K562 (cell line): Measurements from ENCODE around the gene ITGBL1. TPM values are rescaled to one million over a fixed set of nuclear protein-coding genes. Genes with fewer than 3 reads are reported as not detected.

ENCODE experiments used
- ATAC-seq: fragments of 200-7000 bp; cut with Tn5 transposase; 3 replicates; pipeline ENCODE4 v1.9.1; 2020; ENCODE audit warnings: moderate library complexity
- BruUV-seq: library from RNA; stranded (reverse); fragments of 400-500 nt; replicated peaks from 2 replicates; lab custom pipeline; 2021; lab: Mats Ljungman, UMichigan
- CTCF ChIA-PET: fragments of 300-600 bp; formaldehyde crosslinking; extraction: SDS; loops from one replicate; lab custom pipeline; 2021; ENCODE audit warnings: low intra/inter-chr PET ratio; lab: Yijun Ruan, JAX
- POLR2A ChIA-PET: fragments of 300-600, 350-650 bp; sonication (Branson Sonifier 250); formaldehyde crosslinking; extraction: SDS; loops from one replicate; lab custom pipeline; 2021; ENCODE audit warnings: antibody characterized with exemption, inconsistent platforms; lab: Yijun Ruan, JAX
- DNase-seq, 4 experiments: peaks; one replicate each; pipeline versions ENCODE4 v3.0.0 to v3.0.0-alpha.2; 2011 to 2018; ENCODE audit warnings: low spot score in 3 of 4, mixed read lengths in 3 of 4; ENCODE audit errors: extremely low read depth in 1 of 4
- FAIRE-seq: peaks from 2 replicates; lab custom pipeline; 2011; peaks lifted over from hg19 to GRCh38; lab: Jason Lieb, UNC
- H2AFZ ChIP-seq: 2 replicates; pipeline ENCODE4 v1.6.0; 2011; ENCODE audit warnings: low read depth, low read length, control low read depth, inconsistent platforms
- H3K27ac ChIP-seq: fragments of 200-600 bp; 3 replicates; pipeline ENCODE4 v1.8.0; 2011; ENCODE audit warnings: low read depth, mild to moderate bottlenecking, control low read depth, inconsistent platforms, low read length, moderate library complexity, mixed read lengths; ENCODE audit errors: extremely low read depth
- H3K27me3 ChIP-seq, 2 experiments: fragments of 300-600 bp in 1 of 2; 2 replicates in 1 of 2; 3 replicates in 1 of 2; pipeline versions ENCODE4 v1.6.0 to v1.8.0; 2011; ENCODE audit warnings: inconsistent platforms in 2 of 2, low read length in 2 of 2, mild to moderate bottlenecking in 1 of 2, mixed read lengths in 1 of 2, moderate library complexity in 1 of 2; ENCODE audit not compliant: control insufficient read depth in 2 of 2, insufficient read depth in 2 of 2
- H3K36me3 ChIP-seq: fragments of 300-600 bp; 3 replicates; pipeline ENCODE4 v1.8.0; 2011; ENCODE audit warnings: mild to moderate bottlenecking, low read length, inconsistent platforms; ENCODE audit not compliant: control insufficient read depth, insufficient read depth
- H3K4me1 ChIP-seq, 2 experiments: fragments of 200-600 bp in 1 of 2; replicated peaks in 1 of 2; 2 replicates in 1 of 2; 3 replicates in 1 of 2; pipeline versions ENCODE4 v1.5.1 to v1.8.0; 2011; ENCODE audit warnings: inconsistent platforms in 2 of 2, low read length in 2 of 2, mild to moderate bottlenecking in 1 of 2, mixed read lengths in 1 of 2, moderate library complexity in 1 of 2; ENCODE audit not compliant: control insufficient read depth in 2 of 2, insufficient read depth in 2 of 2
- H3K4me2 ChIP-seq: 2 replicates; pipeline ENCODE4 v1.6.1; 2011; ENCODE audit warnings: low read length, control low read depth, inconsistent platforms, mixed read lengths; ENCODE audit not compliant: insufficient read depth
- H3K4me3 ChIP-seq: fragments of 200-600 bp; sonication (generic), shearing (Covaris generic); 2 replicates; pipeline ENCODE4 v1.5.1; 2016; ENCODE audit warnings: control low read depth, inconsistent platforms
- H3K79me2 ChIP-seq: fragments of 200-600 bp; 3 replicates; pipeline ENCODE4 v1.8.0; 2011; ENCODE audit warnings: low read length, inconsistent platforms; ENCODE audit not compliant: control insufficient read depth, insufficient read depth
- H3K9ac ChIP-seq, 2 experiments: 2 replicates each; pipeline versions ENCODE4 v1.6.0 to v1.6.1; 2011; ENCODE audit warnings: low read depth in 2 of 2, low read length in 2 of 2, control low read depth in 1 of 2, inconsistent platforms in 1 of 2, mild to moderate bottlenecking in 1 of 2, mixed read lengths in 1 of 2; ENCODE audit not compliant: insufficient read depth in 1 of 2
- H3K9me1 ChIP-seq: one replicate; pipeline ENCODE4 v1.6.0; 2011; ENCODE audit warnings: inconsistent platforms, mild to moderate bottlenecking, low read length, moderate library complexity; ENCODE audit not compliant: control insufficient read depth, insufficient read depth
- H3K9me3 ChIP-seq: replicated peaks from 2 replicates; pipeline ENCODE4 v1.5.1; 2011; ENCODE audit warnings: low read depth, low read length, inconsistent platforms; ENCODE audit not compliant: control insufficient read depth, insufficient read depth
- H4K20me1 ChIP-seq: replicated peaks from 2 replicates; pipeline ENCODE4 v1.6.1; 2011; ENCODE audit warnings: low read length, inconsistent platforms, mixed read lengths; ENCODE audit not compliant: control insufficient read depth, insufficient read depth
- MEF2D ChIP-seq: conservative IDR thresholded peaks from 2 replicates; pipeline ENCODE4 v1.6.1; 2016; ENCODE audit warnings: low read depth, missing genetic modification characterization, missing compliant biosample characterization
- MTA3 ChIP-seq: fragments of 450-650 bp; formaldehyde crosslinking; IDR thresholded peaks from 2 replicates; pipeline ENCODE4 v1.6.1; 2017; ENCODE audit warnings: mild to moderate bottlenecking, borderline replicate concordance
- ZNF551 ChIP-seq: fragments of 250-450 bp; sonication (Bioruptor Pico); IDR thresholded peaks from 2 replicates; pipeline ENCODE4 v1.5.0; 2021; ENCODE audit warnings: mild to moderate bottlenecking, moderate library complexity
- ZNF586 ChIP-seq: fragments of 450-650 bp; formaldehyde crosslinking; conservative IDR thresholded peaks from 2 replicates; pipeline ENCODE4 v1.4.0; 2020; ENCODE audit warnings: mild to moderate bottlenecking, moderate library complexity
- WGBS: fragments of 100-300 bp; shearing (Covaris generic); methylation state at CpG from one replicate; pipeline ENCODE4 v1.1.6; 2016; ENCODE audit warnings: low coverage, mixed read lengths; ENCODE audit not compliant: insufficient coverage; ENCODE audit errors: missing lambda C conversion rate; 5-methylcytosine and 5-hydroxymethylcytosine counted together
- in situ Hi-C: fragments of 300-500 bp; cut with MboI; formaldehyde crosslinking; loops from 4 replicates; pipeline ENCODE4 v1.15.0; 2018; ENCODE audit warnings: inconsistent platforms, mixed read lengths
- intact Hi-C: fragments of 100-400 bp; cut with micrococcal nuclease; formaldehyde crosslinking; loops from 2 replicates; pipeline ENCODE4 v1.14.2; 2022
- polyA plus RNA-seq, 8 experiments: library from polyadenylated mRNA; depleted of rRNA in 4 of 8; stranded (reverse) in 5 of 8; unstranded in 3 of 8; fragments of >200 nt; fragmentation: Nextera tagmentation in 2 of 8; fragmentation: Illumina TruSeq in 1 of 8; extraction: Ambion mirVana in 2 of 8; extraction: Trizol in 1 of 8; gene quantifications; 2 replicates each; pipeline versions ENCODE4 v1.2.1 to v1.2.3, GENCODE V29; 2011 to 2014; ENCODE audit warnings: inconsistent platforms in 1 of 8, missing spikeins in 1 of 8
- total RNA-seq, 7 experiments: library from RNA; depleted of rRNA in 6 of 7; stranded (reverse); fragments of >200 nt in 6 of 7; fragmentation: Illumina TruSeq in 2 of 7; extraction: Trizol in 2 of 7; gene quantifications; 2 replicates each; pipeline versions ENCODE4 v1.2.1 to v1.2.3, GENCODE V29; 2011 to 2021; ENCODE audit warnings: low replicate concordance in 1 of 7
- TF ChIP-seq, protein P1 (sequence below), 2 experiments: IDR thresholded peaks; 2 replicates each; pipeline ENCODE4 v1.6.1; 2012; ENCODE audit warnings: improper control_type of control experiment in 2 of 2, low read depth in 2 of 2, low read length in 2 of 2, borderline replicate concordance in 1 of 2

ITGBL1 gene
- total and polyA plus RNA-seq, 9 of the 15 experiments (the other 6 are each of a cell fraction or from before 2014, with no cell fraction given), result 0.04 to 0.73 (median 0.32) TPM; not detected in 1

DNA sequence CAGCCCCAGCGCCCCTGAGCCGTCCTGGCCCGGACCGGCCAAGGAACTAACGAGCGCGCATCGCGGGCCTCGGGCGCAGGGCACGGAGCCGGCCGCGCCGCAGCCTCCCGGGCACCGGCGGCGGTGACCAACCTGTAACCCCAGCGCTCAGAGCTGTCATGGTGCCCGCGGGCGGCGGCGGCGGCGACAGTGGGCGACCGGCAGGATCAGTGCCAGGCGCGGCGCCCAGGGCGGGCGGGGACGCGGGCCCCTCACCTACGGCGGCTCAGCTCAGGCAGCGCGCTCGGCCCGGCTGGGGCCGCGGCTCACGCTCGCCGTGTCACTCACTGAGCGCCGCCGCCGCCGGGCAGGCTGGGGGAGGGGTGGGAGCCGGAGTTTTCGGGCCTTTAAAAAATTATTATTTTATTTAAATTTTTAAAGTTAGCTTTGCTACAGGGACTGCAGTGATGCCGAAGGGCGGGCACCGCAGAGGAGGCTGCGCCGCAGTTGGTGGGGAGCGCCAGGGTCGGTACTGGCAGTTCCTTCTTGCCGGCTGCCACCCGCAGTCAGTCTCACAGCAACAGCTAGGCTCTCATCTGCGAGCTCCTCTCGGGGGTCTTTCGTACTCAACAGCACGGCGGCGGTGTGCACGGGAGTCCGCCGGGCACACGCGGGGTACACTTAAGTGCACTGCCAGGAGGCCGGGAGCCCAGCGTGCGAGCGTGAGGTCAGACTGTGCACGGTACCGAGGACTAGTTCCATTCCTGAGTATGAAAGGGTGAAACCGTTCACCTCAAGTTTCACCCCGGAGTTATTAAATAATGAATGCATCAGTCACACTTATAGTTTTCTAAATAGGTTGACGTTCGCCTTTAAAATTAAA is 36.1 kb upstream of the ITGBL1 start, which contains the start of gene NALCN:
NALCN (minus strand) TSS at position 328 of the 862 bp plus-strand sequence. CDS start 17,382 bp downstream, outside the sequence.
- H2AFZ ChIP-seq, result no peak within 1 kb of the TSS
- WGBS, result under 1% methylated on average over 13 of the region's 85 CpGs
- H3K4me2 ChIP-seq, result no peak within 1 kb of the TSS
- no peaks in the 10 kb centered on the region for H3K9me1 ChIP-seq
- TF ChIP-seq ZNF551 (CRISPR knock-in tag), result no peak
- no peak for TF ChIP-seq MTA3
- TF ChIP-seq, protein P1, sequence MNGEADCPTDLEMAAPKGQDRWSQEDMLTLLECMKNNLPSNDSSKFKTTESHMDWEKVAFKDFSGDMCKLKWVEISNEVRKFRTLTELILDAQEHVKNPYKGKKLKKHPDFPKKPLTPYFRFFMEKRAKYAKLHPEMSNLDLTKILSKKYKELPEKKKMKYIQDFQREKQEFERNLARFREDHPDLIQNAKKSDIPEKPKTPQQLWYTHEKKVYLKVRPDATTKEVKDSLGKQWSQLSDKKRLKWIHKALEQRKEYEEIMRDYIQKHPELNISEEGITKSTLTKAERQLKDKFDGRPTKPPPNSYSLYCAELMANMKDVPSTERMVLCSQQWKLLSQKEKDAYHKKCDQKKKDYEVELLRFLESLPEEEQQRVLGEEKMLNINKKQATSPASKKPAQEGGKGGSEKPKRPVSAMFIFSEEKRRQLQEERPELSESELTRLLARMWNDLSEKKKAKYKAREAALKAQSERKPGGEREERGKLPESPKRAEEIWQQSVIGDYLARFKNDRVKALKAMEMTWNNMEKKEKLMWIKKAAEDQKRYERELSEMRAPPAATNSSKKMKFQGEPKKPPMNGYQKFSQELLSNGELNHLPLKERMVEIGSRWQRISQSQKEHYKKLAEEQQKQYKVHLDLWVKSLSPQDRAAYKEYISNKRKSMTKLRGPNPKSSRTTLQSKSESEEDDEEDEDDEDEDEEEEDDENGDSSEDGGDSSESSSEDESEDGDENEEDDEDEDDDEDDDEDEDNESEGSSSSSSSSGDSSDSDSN (IDR thresholded peaks at IDR 0.05; ENCODE audit: borderline replicate concordance in 1 of 2, low read depth in 2 of 2, low read length in 2 of 2), result no peak
- TF ChIP-seq ZNF586, result no peak
- TF ChIP-seq MEF2D (tag), result no peak
- H3K79me2 ChIP-seq, result no peaks in the 10 kb centered on the region
- H3K9me3 ChIP-seq, result no peaks in the 10 kb centered on the region
- BruUV-seq, result no TSS peak
- CTCF ChIA-PET, result no interaction called here
- DNase-seq (no peak), ATAC-seq (no peak), FAIRE-seq (no peak)
- in situ Hi-C loops (no loop called here), intact Hi-C loops (no loop called here)
- no peaks in the 10 kb centered on the region for H3K36me3 ChIP-seq
- H3K27ac ChIP-seq, result no peak within 1 kb of the TSS
- H3K27me3 ChIP-seq, result no peaks in the 10 kb centered on the region
- no peaks in the 10 kb centered on the region for H3K4me1 ChIP-seq
- POLR2A ChIA-PET, result no interaction called here
- no peak within 1 kb of the TSS for H3K4me3 ChIP-seq
- H4K20me1 ChIP-seq, result no peaks in the 10 kb centered on the region
- no peak within 1 kb of the TSS for H3K9ac ChIP-seq
